AG04449 (cell line): ENCODE results near the gene BTG2.
A peak's percentile ranks its signal among the peaks of the same experiment; 100 is the strongest.
"Not testable (repeated sequence)": the region's sequence is repeated elsewhere in the genome, so short reads cannot be mapped to it uniquely, and the experiment has no call there.

Experiments
- CTCF ChIA-PET: fragments of 350-600 bp; formaldehyde crosslinking; extraction: SDS; loops from one replicate; lab custom pipeline; 2021; ENCODE audit warnings: antibody characterized with exemption; lab: Yijun Ruan, JAX
- POLR2A ChIA-PET: fragments of 400-600, 350-600 bp; formaldehyde crosslinking; extraction: SDS; loops from one replicate; lab custom pipeline; 2020; ENCODE audit warnings: antibody characterized with exemption, inconsistent platforms; lab: Yijun Ruan, JAX
- DNase-seq: peaks from one replicate; pipeline ENCODE4 v3.0.0-alpha.2; 2010; ENCODE audit warnings: low read depth, low spot score
- H3K4me3 ChIP-seq: 2 replicates; pipeline ENCODE4 v1.5.1; 2011; ENCODE audit warnings: low read depth, mild to moderate bottlenecking, control low read depth, low read length
- TF ChIP-seq, protein P1 (sequence below): IDR thresholded peaks from one replicate; pipeline ENCODE4 v1.5.1; 2011; ENCODE audit warnings: mild to moderate bottlenecking, moderate library complexity, low read length, control low read depth, inconsistent platforms; ENCODE audit not compliant: insufficient read depth; ENCODE audit errors: missing control alignments

The BTG2 gene

DNA sequence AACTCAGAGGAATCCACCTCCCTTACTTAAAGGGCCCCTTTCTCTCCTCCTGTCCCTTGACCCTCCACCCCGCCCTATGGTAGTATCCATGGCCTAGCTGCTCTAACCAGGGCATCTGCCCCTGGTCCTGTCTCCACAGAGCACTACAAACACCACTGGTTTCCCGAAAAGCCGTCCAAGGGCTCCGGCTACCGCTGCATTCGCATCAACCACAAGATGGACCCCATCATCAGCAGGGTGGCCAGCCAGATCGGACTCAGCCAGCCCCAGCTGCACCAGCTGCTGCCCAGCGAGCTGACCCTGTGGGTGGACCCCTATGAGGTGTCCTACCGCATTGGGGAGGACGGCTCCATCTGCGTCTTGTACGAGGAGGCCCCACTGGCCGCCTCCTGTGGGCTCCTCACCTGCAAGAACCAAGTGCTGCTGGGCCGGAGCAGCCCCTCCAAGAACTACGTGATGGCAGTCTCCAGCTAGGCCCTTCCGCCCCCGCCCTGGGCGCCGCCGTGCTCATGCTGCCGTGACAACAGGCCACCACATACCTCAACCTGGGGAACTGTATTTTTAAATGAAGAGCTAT, 1.7 kb downstream of the BTG2 start:
- CTCF ChIA-PET = interaction anchor here (1.1 to 13.8 kb wide), 11 partner anchors 10 to 181 kb away, joined by 3 to 154 read pairs (median 6); partner anchors contain the start of gene FMOD
- DNase-seq = no peak
- TF ChIP-seq, protein P1, sequence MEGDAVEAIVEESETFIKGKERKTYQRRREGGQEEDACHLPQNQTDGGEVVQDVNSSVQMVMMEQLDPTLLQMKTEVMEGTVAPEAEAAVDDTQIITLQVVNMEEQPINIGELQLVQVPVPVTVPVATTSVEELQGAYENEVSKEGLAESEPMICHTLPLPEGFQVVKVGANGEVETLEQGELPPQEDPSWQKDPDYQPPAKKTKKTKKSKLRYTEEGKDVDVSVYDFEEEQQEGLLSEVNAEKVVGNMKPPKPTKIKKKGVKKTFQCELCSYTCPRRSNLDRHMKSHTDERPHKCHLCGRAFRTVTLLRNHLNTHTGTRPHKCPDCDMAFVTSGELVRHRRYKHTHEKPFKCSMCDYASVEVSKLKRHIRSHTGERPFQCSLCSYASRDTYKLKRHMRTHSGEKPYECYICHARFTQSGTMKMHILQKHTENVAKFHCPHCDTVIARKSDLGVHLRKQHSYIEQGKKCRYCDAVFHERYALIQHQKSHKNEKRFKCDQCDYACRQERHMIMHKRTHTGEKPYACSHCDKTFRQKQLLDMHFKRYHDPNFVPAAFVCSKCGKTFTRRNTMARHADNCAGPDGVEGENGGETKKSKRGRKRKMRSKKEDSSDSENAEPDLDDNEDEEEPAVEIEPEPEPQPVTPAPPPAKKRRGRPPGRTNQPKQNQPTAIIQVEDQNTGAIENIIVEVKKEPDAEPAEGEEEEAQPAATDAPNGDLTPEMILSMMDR = no peak
- POLR2A ChIA-PET = interaction anchor here (0.7 to 1.2 kb wide), 5 partner anchors 9 to 20 kb away, joined by 3 read pairs; no protein-coding TSS in a partner anchor
- H3K4me3 ChIP-seq = peak overlapping the region; percentile 85

DNA sequence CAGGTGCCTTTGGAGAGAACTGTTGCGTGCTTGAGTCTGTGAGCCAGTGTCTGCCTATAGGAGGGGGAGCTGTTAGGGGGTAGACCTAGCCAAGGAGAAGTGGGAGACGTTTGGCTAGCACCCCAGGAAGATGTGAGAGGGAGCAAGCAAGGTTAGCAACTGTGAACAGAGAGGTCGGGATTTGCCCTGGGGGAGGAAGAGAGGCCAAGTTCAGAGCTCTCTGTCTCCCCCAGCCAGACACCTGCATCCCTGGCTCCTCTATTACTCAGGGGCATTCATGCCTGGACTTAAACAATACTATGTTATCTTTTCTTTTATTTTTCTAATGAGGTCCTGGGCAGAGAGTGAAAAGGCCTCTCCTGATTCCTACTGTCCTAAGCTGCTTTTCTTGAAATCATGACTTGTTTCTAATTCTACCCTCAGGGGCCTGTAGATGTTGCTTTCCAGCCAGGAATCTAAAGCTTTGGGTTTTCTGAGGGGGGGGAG, 2.4 kb downstream of the BTG2 start:
- peak overlapping the region; percentile 20 for H3K4me3 ChIP-seq
- TF ChIP-seq, protein P1 = no peak
- CTCF ChIA-PET = interaction anchor here (1.3 to 13.8 kb wide), 8 partner anchors 10 to 180 kb away, joined by 3 to 154 read pairs (median 8); no protein-coding TSS in a partner anchor
- DNase-seq = no peak
- POLR2A ChIA-PET = no interaction called here

GRCh38 chr1:203308328-203308922, 3.1 kb downstream of the BTG2 start:
- POLR2A ChIA-PET = interaction anchor here (1.7 kb wide), 1 partner anchor 12 kb away, joined by 6 read pairs; no protein-coding TSS in a partner anchor
- H3K4me3 ChIP-seq = no peak overlapping the region
- CTCF ChIA-PET = interaction anchor here (0.8 to 13.8 kb wide), 7 partner anchors 12 to 269 kb away, joined by 3 to 154 read pairs (median 4); no protein-coding TSS in a partner anchor

GRCh38 chr1:203308923-203309331, 3.6 kb downstream of the BTG2 start:
- POLR2A ChIA-PET = interaction anchor here (1.7 kb wide), 1 partner anchor 12 kb away, joined by 6 read pairs; no protein-coding TSS in a partner anchor
- no peak for DNase-seq
- TF ChIP-seq, protein P1 = no peak
- no peak overlapping the region for H3K4me3 ChIP-seq
- CTCF ChIA-PET = interaction anchor here (0.8 to 13.8 kb wide), 8 partner anchors 12 to 270 kb away, joined by 3 to 154 read pairs (median 4); no protein-coding TSS in a partner anchor

More at GRCh38 chr1:203308328-203308922, 3.1 kb downstream of the BTG2 start:
- TF ChIP-seq, protein P1 = no peak
- no peak for DNase-seq

GRCh38 chr1:203311368-203312301, 6.3 kb downstream of the BTG2 start:
- TF ChIP-seq, protein P1 = no peak
- H3K4me3 ChIP-seq = no peak overlapping the region
- CTCF ChIA-PET = interaction anchor here (2.4 to 13.8 kb wide), 3 partner anchors 15 to 42 kb away, joined by 7 to 154 read pairs (median 7); no protein-coding TSS in a partner anchor
- no peak for DNase-seq
- POLR2A ChIA-PET = no interaction called here

- H3K4me3 ChIP-seq, POLR2A ChIA-PET, DNase-seq: not testable (repeated sequence)
- CTCF ChIA-PET = interaction anchor here (3.0 to 13.8 kb wide), 2 partner anchors 24 to 44 kb away, joined by 7 to 154 read pairs; no protein-coding TSS in a partner anchor
Measured at GRCh38 chr1:203314025-203314759, 8.9 kb downstream of the BTG2 start.
